Adrenal gland (tissue), 5 donors: ENCODE data around the gene ALPG.

Experiments
- POLR2A ChIP-seq, 2 donors: fragments of 450-650 bp; IDR thresholded peaks; one replicate each; pipeline ENCODE4 v1.6.1; 2017; ENCODE audit warnings: antibody characterized with exemption in 2 of 2, mild to moderate bottlenecking in 2 of 2, moderate library complexity in 1 of 2
- TF ChIP-seq, protein P1 (sequence below), 6 experiments: fragments of 450-650 bp in 4 of 6; fragments of 200-600 bp in 2 of 6; sonication (generic) in 1 of 6; IDR thresholded peaks; 1 replicate in 5 of 6; 2 replicates in 1 of 6; pipeline versions ENCODE4 v1.5.1 to v1.8.0; 2016 to 2021; ENCODE audit warnings: antibody characterized with exemption in 6 of 6, mild to moderate bottlenecking in 2 of 6, moderate library complexity in 1 of 6
- donor health status: DM: no; HTN: no; CAD: no.

DNA sequence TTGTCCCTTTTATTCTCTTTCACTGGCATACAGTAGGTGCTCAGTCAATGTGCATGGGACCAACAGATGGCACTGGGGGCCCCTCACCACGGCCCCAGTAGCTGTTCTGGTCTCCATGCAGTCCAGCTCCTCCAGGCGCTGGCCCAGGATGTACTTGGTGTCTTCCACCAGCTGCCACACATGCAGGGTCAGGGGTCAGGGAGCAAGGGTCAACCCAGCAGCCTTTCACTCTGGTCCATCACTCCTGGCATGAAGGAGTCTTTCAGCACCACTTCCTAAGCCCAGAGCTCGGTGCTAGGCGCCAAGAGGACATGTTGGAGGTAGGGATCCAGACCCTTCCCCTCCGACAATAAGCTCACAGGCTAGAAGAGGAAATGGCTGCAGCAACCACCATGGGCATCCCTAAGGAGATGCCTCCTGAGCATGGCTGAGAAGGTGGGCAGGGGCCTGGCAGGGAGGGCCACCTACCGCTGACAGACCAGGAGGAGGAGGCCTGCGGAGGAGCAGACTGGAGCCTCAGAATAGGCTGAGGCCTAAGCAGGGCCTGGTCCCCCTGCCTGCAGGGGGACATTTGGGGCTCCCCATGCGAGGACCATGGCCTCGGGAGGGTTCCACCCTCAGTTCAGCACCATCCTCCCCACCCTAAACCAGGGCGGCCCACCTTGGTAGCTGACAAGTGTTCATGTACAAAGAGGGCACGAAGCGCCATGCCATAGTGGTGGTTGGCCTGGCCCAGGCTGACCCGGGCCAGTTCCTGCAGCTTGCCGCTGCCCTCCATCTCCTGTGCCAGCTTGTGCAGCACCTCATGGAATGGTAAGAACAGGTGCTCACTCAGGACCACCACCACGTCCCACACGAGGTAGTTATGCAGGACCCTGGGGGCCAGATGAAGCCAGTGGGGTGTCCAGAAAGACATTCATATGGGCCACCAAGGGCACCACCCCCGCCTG lies 10.2 kb downstream of the ALPG start:
- TF ChIP-seq, protein P1, sequence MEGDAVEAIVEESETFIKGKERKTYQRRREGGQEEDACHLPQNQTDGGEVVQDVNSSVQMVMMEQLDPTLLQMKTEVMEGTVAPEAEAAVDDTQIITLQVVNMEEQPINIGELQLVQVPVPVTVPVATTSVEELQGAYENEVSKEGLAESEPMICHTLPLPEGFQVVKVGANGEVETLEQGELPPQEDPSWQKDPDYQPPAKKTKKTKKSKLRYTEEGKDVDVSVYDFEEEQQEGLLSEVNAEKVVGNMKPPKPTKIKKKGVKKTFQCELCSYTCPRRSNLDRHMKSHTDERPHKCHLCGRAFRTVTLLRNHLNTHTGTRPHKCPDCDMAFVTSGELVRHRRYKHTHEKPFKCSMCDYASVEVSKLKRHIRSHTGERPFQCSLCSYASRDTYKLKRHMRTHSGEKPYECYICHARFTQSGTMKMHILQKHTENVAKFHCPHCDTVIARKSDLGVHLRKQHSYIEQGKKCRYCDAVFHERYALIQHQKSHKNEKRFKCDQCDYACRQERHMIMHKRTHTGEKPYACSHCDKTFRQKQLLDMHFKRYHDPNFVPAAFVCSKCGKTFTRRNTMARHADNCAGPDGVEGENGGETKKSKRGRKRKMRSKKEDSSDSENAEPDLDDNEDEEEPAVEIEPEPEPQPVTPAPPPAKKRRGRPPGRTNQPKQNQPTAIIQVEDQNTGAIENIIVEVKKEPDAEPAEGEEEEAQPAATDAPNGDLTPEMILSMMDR (IDR thresholded peaks at IDR 0.05), result no peak
- no peak for TF ChIP-seq POLR2A (IDR thresholded peaks at IDR 0.05)
